ENCODE data around the gene OGFOD3. TPM values are rescaled to one million over a fixed set of nuclear protein-coding genes. Genes with fewer than 3 reads are reported as not detected.

OGFOD3 gene
- total and polyA plus RNA-seq, 9 of the 15 experiments (the other 6 are each of a cell fraction or from before 2014, with no cell fraction given), result 0.69 to 44.7 (median 18.9) TPM

GRCh38 chr17:82457929-82458178 lies 39.5 kb upstream of the OGFOD3 start (continued):
- TF ChIP-seq HMGXB4 (CRISPR knock-in tag; IDR thresholded peaks at IDR 0.05) (no peak), ZNF398 (CRISPR knock-in tag; IDR thresholded peaks at IDR 0.05) (no peak), TCF7 (IDR thresholded peaks at IDR 0.05; ENCODE audit: borderline replicate concordance) (no peak), HBP1 (CRISPR knock-in tag; IDR thresholded peaks at IDR 0.05) (no peak), ZNF592 (IDR thresholded peaks at IDR 0.05) (0 out of 2 replicates have a peak, but pooled peaks have one; percentile 66), MLLT1 (IDR thresholded peaks at IDR 0.05) (no peak), NR0B1 (IDR thresholded peaks at IDR 0.05; ENCODE audit: partially characterized antibody) (no peak), DNMT1 (IDR thresholded peaks at IDR 0.05) (0 out of 2 replicates have a peak, but pooled peaks have one; percentile 15), FIP1L1 (IDR thresholded peaks at IDR 0.05; ENCODE audit: low read depth, low read length, poor library complexity, severe bottlenecking) (no peak), HDAC2 (IDR thresholded peaks at IDR 0.05) (no peak), THRAP3 (IDR thresholded peaks at IDR 0.05; ENCODE audit: borderline replicate concordance) (peak; percentile 10; the same call in 1 of the 2 replicates), GTF2F1 (IDR thresholded peaks at IDR 0.05; ENCODE audit: low read depth, low read length) (no peak), ZNF511 (CRISPR knock-in tag; IDR thresholded peaks at IDR 0.05) (no peak), NELFE (IDR thresholded peaks at IDR 0.05; ENCODE audit: insufficient read depth, insufficient read length) (no peak), POLR2AphosphoS2 (IDR thresholded peaks at IDR 0.05; ENCODE audit: low read length) (no peak; the same call in 1 of the 2 replicates)
